Gastroesophageal sphincter (tissue), 3 donors: ENCODE data around the gene ADAMTS17.

Experiments
- EP300 ChIP-seq: sonication (generic); formaldehyde crosslinking; IDR thresholded peaks from one replicate; pipeline ENCODE4 v1.6.1; 2017; ENCODE audit warnings: antibody characterized with exemption, mild to moderate bottlenecking
- TF ChIP-seq, protein P1 (sequence below), 4 experiments: fragments of 200-600 bp in 2 of 4; fragments of 450-650 bp in 2 of 4; sonication (generic) in 1 of 4; IDR thresholded peaks; one replicate each; pipeline ENCODE4 v1.5.1; 2017 to 2019; ENCODE audit warnings: antibody characterized with exemption in 4 of 4, mild to moderate bottlenecking in 2 of 4, moderate library complexity in 2 of 4

DNA sequence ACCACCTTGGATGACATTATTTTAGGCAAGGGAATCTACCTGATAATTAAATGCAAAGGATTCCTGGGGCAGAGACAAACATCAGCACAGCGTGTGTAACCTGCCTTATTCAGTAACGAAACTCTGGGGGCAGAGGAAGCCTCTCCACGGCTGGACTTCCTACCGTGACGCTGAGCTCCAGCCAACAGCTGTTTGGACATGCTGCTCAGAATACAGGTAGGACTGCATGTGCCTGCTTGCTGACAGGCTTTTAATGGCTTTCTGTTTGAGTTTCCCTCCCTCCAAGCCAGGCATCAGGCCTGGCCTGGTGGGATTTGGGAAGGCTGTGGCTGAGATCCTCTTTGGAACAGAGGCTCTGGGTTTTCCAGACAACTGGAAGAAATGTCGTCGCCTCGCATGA lies 150.6 kb downstream of the ADAMTS17 start:
- TF ChIP-seq, protein P1, sequence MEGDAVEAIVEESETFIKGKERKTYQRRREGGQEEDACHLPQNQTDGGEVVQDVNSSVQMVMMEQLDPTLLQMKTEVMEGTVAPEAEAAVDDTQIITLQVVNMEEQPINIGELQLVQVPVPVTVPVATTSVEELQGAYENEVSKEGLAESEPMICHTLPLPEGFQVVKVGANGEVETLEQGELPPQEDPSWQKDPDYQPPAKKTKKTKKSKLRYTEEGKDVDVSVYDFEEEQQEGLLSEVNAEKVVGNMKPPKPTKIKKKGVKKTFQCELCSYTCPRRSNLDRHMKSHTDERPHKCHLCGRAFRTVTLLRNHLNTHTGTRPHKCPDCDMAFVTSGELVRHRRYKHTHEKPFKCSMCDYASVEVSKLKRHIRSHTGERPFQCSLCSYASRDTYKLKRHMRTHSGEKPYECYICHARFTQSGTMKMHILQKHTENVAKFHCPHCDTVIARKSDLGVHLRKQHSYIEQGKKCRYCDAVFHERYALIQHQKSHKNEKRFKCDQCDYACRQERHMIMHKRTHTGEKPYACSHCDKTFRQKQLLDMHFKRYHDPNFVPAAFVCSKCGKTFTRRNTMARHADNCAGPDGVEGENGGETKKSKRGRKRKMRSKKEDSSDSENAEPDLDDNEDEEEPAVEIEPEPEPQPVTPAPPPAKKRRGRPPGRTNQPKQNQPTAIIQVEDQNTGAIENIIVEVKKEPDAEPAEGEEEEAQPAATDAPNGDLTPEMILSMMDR (IDR thresholded peaks at IDR 0.05): no peak
- TF ChIP-seq EP300: no peak
